Activated T-cell treated with anti-CD3 and anti-CD28 coated beads, Interleukin-2, amount 50 U/mL, for 1 hour (primary cell): ENCODE results near the gene RPS24.
"Not testable (repeated sequence)": the region's sequence is repeated elsewhere in the genome, so short reads cannot be mapped to it uniquely, and the experiment has no call there.

Source experiments
- DNase-seq: peaks from one replicate; pipeline ENCODE4 v3.0.0-alpha.2; 2020

RPS24 gene

GRCh38 chr10:78033637-78034470 lies at the start of gene RPS24:
Gene RPS24, plus strand, starts transcription at chr10:78033863. Its CDS starts 39 bp downstream, at chr10:78033902.
- peak; percentile 96 for DNase-seq

- no peak for DNase-seq
Measured at GRCh38 chr10:77984986-77985385, 48.7 kb upstream of the RPS24 start.

DNA sequence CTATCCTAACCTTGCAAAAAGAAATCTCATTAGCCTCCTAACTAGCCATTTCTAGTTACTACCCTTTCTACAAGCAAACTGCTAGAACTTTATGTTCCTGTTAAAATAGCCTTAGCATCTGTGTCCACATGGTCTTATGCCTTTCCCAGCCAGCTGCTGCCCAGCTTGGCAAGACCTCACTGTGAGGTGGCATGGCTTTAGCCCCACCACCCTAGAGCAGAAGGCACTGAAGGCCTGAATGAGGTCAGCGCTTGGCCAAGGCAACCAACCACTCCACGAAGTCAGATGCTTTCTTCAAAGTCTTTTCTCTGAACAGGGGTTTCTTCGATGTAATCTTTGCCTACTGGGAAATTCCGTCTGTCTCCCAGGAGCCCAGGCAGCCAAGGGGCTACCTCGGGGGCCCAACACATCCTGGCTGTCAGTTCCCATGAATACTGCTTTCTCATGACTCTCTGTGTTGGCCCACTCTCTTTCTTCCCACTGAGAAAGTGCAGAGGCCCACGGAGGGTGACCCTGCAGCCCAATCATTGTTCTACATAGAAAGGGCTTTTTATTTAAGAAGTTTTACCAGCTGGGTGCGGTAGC lies 45.9 kb upstream of the RPS24 start:
- DNase-seq = no peak

DNA sequence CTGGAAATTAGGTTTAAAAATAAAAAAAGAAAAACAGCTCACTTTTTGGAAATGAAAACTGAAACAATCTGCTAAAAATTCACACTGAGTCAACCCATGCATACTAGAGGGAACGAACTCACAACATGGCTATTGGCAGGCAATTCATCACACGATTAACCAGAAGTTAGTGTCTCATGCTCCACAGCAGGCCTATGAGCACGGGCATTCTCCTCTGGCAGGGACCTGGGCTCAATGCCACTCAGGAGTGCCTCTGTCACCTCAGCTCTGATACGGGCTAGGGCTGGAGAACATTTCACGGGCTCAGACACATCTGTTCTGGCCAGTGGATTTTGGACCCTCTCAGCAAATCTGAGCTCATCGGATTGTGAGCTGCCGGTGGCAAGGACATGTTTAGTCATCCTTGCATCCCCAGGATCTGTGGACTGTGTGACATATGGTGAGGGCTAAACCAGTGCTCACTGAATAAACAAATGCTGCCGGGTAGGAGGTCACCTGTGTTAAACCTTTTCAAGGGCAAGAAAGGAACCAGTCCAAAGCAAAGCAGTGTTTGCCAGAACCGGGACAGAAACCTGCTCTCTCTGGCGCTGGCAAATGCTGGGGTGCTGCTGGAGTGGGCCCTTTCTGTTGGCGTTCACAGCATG lies 44.5 kb upstream of the RPS24 start:
- no peak for DNase-seq

DNA sequence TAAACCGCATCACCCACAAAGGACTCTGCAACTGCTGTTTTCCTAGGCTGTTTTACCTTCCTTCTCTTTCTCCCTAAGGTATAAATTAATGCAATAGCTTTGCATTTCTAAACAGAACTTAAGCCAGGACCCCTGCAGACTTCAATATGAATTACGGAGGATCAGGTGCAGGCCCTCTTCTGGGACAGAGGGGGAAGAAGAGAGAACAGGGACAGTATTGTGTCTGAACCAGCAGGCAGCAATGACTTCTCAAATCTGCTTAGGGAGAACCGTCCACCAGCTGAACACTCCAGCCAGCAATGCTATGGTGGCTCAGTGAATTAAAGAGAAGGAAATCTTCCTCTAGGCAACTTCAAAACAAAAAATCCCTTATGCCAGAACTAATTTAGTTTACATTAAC lies 40.0 kb upstream of the RPS24 start:
- no peak for DNase-seq

- DNase-seq = not testable (repeated sequence)
Measured at GRCh38 chr10:77998780-77999179, 34.9 kb upstream of the RPS24 start.

DNA sequence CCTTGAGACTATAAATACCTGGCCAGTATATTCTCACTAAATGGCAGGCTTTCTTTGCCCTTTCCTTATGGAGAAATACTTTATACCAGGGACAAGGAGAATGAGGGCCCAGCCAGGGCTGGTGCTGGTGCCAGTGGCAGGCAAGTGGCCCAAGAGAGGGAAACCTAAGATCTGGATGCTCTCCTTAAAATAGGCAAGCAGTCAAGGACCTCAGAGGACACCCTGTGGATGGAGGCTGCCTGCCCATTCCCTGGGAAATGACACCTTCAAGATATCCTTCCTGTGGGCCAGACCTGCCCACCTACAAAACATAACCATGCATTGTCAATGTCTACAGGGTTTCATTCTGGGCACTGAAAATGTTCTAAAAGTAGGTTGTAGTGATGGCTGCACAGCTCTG lies 33.5 kb upstream of the RPS24 start:
- DNase-seq = no peak

GRCh38 chr10:78000956-78001472 lies 32.6 kb upstream of the RPS24 start:
- no peak for DNase-seq

DNA sequence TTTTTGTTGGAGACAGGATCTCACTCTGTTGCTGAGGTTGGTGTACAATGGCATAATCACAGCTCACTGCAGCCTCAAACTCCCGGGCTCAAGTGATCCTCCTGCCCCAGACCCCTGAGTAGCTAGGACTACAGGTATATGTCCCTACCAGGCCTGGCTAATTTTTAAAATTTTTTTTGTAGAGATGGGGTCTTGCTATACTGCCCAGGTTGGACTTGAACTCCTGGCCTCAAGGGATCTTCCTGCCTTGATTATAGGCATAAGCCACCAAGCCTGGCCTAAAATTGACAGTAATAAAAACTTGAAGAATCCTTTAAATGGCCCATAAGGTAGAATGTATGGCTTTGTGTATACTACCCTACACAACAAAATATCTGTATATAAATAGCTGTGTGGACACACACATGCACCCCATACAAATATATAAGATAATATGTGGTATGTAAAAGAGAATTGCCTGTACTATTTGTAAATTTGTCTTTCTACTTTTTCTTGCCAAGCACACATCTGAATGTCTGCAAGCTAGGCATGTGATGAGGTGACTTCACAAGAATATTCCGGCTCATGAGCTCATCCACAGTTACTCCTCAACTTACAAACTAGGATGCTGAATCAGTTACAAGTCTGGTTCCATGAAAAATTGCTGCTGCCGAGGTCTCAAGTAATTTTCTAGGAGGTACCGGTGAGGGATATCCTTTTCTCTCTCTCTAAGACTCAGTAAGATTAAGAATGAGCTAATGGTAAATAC lies 30.9 kb upstream of the RPS24 start:
- no peak for DNase-seq

DNA sequence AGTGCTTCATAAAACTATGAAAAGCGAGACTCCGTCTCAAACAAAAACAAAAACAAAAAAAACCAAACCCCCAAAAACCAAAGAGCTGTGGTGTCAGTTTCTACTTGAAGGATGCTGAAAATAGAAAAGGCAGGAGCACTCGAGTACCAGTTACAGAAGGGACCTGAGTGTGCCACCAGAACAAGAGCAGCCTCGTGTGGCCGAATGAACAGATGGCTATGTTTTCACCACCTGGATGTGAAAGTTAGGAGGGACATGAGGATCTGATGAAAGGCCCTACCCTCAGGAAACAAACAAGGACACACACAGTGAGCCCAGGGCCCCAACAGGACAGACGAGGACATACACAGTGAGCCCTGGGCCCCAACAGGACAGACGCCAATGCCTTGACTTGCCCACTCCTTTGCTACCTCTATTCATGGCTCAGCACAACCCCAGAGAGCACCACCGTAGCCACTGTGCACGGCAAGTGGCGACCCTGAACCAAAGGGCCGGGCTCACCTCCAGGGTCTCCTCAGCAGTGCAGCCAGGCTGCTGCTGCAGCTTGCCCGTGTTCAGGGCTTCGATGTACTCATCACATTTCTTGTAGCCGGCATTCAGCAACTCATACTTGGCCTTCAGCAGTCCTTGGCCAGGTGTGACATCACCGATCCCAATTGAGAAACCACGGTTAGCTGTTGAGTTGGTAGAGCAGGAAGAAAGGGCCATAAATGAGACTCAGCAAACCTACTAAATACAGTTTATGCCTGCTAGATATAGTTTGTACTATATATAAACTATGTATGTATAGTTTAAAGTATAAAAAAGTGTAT lies 29.2 kb upstream of the RPS24 start:
- no peak for DNase-seq

DNA sequence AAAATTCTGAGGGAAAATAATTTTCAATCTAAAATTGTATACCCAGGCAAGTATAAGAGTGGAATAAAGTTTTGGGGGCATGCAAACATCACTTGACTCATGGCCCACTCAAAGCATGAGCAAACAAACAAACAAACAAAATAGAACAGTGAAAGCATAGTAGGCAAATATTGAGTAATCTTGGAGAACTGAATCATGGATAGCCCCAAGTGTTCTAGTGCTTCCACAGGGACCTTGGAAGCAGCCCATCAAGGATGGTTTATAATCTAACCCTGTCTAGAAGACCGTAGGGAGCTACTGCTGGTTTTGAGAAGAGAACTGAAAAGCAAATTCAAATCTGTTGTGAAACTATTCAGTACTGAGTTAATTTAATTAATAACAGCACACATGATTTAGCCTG lies 26.5 kb upstream of the RPS24 start:
- DNase-seq = no peak

- DNase-seq = no peak
Measured at GRCh38 chr10:78009662-78010061, 24.0 kb upstream of the RPS24 start.

DNA sequence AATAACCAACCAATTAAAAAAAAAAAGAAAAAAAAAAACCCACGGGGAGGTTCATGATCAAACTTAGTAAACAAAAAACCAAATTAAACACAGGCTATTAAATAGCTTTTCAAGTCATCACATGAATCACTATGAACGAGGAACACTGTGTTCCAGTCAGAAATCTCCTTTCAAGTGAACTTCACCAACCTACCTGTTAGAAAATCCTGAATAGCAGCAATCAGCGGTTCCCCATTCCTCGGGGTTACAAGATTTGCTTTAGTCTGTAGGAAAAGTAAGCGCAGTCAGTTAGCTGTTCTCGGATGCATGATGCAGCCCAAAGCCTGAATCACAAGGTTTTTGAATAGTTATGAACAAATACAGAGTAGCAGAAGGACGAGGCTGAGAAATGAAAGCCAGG lies 23.4 kb upstream of the RPS24 start:
- DNase-seq = no peak

DNA sequence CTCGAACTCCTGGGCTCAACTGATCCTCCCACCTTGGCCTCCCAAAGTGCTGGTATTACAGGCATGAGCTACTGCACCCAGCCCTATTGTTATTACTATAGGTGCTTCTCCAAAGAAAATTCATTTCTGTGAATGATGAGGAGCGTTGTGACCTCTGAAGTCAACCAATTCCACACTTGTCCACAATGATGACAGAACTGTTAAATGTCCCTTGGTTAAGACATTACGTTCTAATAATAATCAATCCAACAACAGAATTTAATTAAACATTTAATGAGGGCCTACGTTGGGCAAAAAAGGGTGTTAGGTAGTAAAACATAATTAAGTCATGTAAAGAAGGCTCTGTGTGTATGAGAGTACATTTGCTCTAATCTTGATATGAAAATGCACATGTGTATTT lies 22.6 kb upstream of the RPS24 start:
- DNase-seq = no peak

GRCh38 chr10:78013564-78013963 lies 20.1 kb upstream of the RPS24 start:
- DNase-seq = no peak

- DNase-seq = no peak
Measured at GRCh38 chr10:78015546-78015945, 18.1 kb upstream of the RPS24 start.

GRCh38 chr10:78017856-78018255 lies 15.8 kb upstream of the RPS24 start:
- no peak for DNase-seq

DNA sequence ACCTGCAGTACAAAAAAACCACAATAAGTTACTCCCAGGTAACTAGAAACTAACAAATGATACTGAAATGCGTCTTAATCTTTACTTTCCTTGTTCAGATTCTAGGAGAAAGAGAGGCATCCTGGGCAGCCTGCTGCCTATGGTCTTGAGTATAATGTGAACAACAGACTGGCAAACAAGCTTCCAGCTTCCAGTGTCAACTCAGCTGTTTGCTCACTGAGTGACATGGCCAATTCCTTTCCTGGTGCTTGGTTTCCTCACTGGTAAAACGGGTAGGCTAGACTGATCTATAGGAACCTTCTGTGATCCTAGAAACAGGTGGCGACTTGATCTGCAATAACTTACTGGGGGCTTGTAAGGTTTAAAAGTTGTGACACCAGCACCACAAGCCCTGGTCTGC lies 14.4 kb upstream of the RPS24 start:
- DNase-seq = no peak

DNA sequence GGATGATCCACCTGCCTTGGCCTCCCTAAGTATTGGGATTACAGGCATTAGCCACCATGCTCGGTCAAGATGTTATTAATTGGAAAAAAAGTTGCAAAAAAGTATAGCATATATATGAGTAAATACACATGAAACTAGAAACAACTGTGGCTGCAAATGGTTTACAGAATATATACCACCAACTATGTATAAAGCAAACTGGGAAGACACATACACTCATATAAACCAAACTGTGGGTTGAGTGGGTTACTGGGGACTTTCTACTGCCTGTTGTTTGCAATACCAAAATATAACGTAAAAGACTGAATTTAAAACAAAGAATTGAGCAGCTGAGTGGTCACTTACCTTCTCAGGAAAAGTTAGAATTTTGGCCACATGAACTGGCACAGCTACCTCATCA lies 12.5 kb upstream of the RPS24 start:
- DNase-seq = no peak

DNA sequence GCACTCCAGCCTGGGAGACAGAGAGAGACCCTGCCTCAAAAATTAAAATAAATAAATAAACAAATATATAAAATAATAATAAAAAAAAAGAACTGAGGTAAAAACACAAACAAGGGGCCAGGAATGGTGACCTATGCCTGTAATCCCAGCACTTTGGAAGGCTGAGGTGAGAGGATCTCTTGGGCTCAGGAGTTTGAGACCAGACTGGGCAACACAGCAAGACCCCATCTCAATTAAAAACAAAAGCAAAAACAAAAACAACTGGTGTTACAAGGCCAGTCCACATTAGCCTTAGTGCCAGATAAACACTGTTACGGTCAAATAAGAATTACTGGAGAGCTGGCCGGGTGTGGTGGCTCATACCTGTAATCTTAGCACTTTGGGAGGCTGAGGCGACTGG lies 9.9 kb upstream of the RPS24 start:
- no peak for DNase-seq

DNA sequence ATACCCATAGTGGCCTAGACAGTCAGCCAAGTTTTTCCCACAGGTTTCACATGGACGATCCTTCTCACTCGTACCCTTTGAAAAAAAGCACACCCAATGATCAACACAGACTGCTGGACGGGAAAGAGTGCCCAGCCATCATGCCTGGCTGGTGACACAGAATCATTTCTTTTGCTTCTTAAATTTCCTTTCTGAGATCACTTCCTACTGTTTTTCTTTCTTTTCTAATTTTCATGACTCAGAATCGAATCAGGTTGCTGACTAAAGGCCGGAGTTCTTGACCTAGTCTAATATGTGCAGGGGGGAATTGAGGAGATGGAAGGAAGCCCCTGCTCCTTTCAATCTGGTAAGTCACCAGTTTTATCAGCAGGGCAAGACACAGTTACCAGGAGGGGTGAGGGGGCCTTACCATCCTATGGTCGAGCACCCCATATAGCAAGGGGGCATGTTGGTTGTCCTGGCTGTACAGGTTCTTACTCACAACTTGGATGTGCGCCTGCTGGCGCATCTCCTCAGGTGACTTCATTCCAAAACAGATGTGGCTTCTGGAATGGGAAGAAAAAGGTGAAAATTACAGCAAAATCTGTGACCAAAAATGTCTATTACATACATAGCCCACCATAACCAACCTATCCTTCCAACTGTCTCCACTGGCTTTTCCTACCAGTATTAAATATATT lies 7.8 kb upstream of the RPS24 start:
- no peak for DNase-seq
